Measurements from ENCODE around the gene MTMR3.

MTMR3 gene

GRCh38 chr22:29886596-29886995 is 3.6 kb downstream of the MTMR3 start:
- H3K4me1 ChIP-seq (ENCODE audit: control insufficient read depth, insufficient read depth, low read length) = no peaks in the 10 kb centered on the region; the same call in 1 of the 2 replicates
- H3K27me3 ChIP-seq (ENCODE audit: control insufficient read depth, insufficient read depth, low read length) = no peaks in the 10 kb centered on the region
- H3K36me3 ChIP-seq (ENCODE audit: control insufficient read depth, insufficient read depth, low read length) = no peaks in the 10 kb centered on the region
- no peak for DNase-seq (ENCODE audit: low read depth, low spot score)
- H3K4me3 ChIP-seq (ENCODE audit: low read length) = no peak overlapping the region
- H3K9me3 ChIP-seq (ENCODE audit: control insufficient read depth, insufficient read depth, low read length) = no peaks in the 10 kb centered on the region
- no peak overlapping the region for H3K27ac ChIP-seq (ENCODE audit: low read length)
- no CpG with 5 or more reads among the region's 1 CpG for WGBS (ENCODE audit: insufficient coverage, insufficient read length)

GRCh38 chr22:29887358-29887757 is 4.4 kb downstream of the MTMR3 start:
- DNase-seq (ENCODE audit: low read depth, low spot score) = no peak
- no peaks in the 10 kb centered on the region; the same call in 1 of the 2 replicates for H3K4me1 ChIP-seq (ENCODE audit: control insufficient read depth, insufficient read depth, low read length)
- H3K27ac ChIP-seq (ENCODE audit: low read length) = no peak overlapping the region
- H3K27me3 ChIP-seq (ENCODE audit: control insufficient read depth, insufficient read depth, low read length) = no peaks in the 10 kb centered on the region
- no peak overlapping the region for H3K4me3 ChIP-seq (ENCODE audit: low read length)
- no CpG with 5 or more reads among the region's 2 CpGs for WGBS (ENCODE audit: insufficient coverage, insufficient read length)
- H3K36me3 ChIP-seq (ENCODE audit: control insufficient read depth, insufficient read depth, low read length) = no peaks in the 10 kb centered on the region
- H3K9me3 ChIP-seq (ENCODE audit: control insufficient read depth, insufficient read depth, low read length) = no peaks in the 10 kb centered on the region

DNA sequence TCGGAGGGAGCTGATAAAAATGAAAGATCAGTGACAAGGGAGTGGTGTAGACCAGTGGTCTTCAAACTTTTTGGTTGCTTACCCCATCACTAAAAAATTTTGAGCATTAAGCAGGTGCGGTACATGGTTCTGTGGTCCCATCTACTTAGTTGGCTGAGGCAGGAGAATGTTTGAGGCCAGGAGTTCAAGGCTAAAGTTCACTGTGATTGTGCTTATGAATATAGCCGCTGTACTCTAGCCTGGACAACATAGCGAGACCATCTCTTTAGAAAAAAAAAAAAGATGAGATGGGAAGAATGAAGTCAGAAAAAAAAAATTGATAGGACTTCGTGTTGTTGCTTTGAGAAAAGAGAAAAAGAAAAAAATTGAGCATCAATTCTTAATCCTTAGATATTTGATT is 7.8 kb downstream of the MTMR3 start:
- DNase-seq (ENCODE audit: low read depth, low spot score) = no peak
- Histone ChIP-seq H3K36me3 (ENCODE audit: control insufficient read depth, insufficient read depth, low read length) (no peaks in the 10 kb centered on the region), H3K4me1 (ENCODE audit: control insufficient read depth, insufficient read depth, low read length) (no peaks in the 10 kb centered on the region), H3K27ac (ENCODE audit: low read length) (no peak overlapping the region), H3K9me3 (ENCODE audit: control insufficient read depth, insufficient read depth, low read length) (no peaks in the 10 kb centered on the region), H3K27me3 (ENCODE audit: control insufficient read depth, insufficient read depth, low read length) (no peaks in the 10 kb centered on the region), H3K4me3 (ENCODE audit: low read length) (no peak overlapping the region)
- WGBS (ENCODE audit: insufficient coverage, insufficient read length) = no CpG with 5 or more reads among the region's 5 CpGs

DNA sequence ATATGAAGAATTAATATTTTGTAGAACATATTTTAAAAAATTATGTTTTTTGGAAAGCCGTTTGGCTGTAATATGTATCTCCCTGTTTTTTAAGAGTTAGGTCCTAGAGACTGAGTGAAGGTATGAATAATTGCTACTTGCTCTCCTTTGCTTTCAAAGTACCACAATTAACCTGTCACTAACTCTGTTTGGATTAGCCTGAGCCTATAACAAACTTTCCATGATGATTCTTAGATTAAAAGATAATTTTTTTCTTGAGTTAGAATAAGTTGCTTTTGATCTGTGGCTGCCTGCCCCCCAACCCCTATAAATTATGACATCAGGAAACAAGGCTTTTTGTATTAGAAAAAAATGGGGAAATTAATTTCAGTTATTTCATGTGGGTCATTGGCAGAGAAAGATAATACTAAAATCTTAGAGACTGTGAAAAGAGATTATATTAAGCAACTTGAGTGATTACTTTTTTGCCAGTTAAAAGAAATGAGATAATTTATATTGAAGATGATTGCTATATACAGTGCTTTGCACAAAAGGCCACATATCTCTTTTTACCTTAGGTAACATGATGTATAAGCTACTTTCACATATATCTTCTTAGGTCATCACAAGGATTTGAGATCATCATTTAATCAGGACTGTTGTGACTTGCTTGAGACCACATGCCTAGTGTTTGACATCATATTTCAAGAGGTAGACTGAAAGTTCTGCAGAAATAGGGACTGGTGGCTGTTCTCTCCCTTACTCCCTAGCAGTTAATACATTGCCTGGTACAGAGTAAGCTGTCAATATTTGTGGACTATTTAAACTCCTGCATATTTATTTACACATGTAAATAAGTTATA is 9.6 kb downstream of the MTMR3 start:
- Histone ChIP-seq H3K27me3 (ENCODE audit: control insufficient read depth, insufficient read depth, low read length) (no peaks in the 10 kb centered on the region), H3K27ac (ENCODE audit: low read length) (no peak overlapping the region), H3K4me1 (ENCODE audit: control insufficient read depth, insufficient read depth, low read length) (no peaks in the 10 kb centered on the region), H3K4me3 (ENCODE audit: low read length) (no peak overlapping the region), H3K9me3 (ENCODE audit: control insufficient read depth, insufficient read depth, low read length) (no peaks in the 10 kb centered on the region), H3K36me3 (ENCODE audit: control insufficient read depth, insufficient read depth, low read length) (no peaks in the 10 kb centered on the region)
- WGBS (ENCODE audit: insufficient coverage, insufficient read length) = no CpG with 5 or more reads among the region's 1 CpG
- no peak for DNase-seq (ENCODE audit: low read depth, low spot score)

- no peaks in the 10 kb centered on the region for H3K4me1 ChIP-seq (ENCODE audit: control insufficient read depth, insufficient read depth, low read length)
- no peaks in the 10 kb centered on the region for H3K27me3 ChIP-seq (ENCODE audit: control insufficient read depth, insufficient read depth, low read length)
- no peak overlapping the region for H3K4me3 ChIP-seq (ENCODE audit: low read length)
- no peak overlapping the region for H3K27ac ChIP-seq (ENCODE audit: low read length)
- H3K36me3 ChIP-seq (ENCODE audit: control insufficient read depth, insufficient read depth, low read length) = no peaks in the 10 kb centered on the region
- WGBS (ENCODE audit: insufficient coverage, insufficient read length) = no CpG with 5 or more reads among the region's 1 CpG
- no peaks in the 10 kb centered on the region for H3K9me3 ChIP-seq (ENCODE audit: control insufficient read depth, insufficient read depth, low read length)
- DNase-seq (ENCODE audit: low read depth, low spot score) = no peak
Observed at GRCh38 chr22:29901354-29901753, 18.4 kb downstream of the MTMR3 start.

GRCh38 chr22:29903371-29903770 is 20.4 kb downstream of the MTMR3 start:
- no peak for DNase-seq (ENCODE audit: low read depth, low spot score)
- H3K4me3 ChIP-seq (ENCODE audit: low read length) = no peak overlapping the region
- WGBS (ENCODE audit: insufficient coverage, insufficient read length) = no CpG with 5 or more reads among the region's 5 CpGs
- H3K9me3 ChIP-seq (ENCODE audit: control insufficient read depth, insufficient read depth, low read length) = no peaks in the 10 kb centered on the region
- no peak overlapping the region for H3K27ac ChIP-seq (ENCODE audit: low read length)
- H3K4me1 ChIP-seq (ENCODE audit: control insufficient read depth, insufficient read depth, low read length) = no peaks in the 10 kb centered on the region
- no peaks in the 10 kb centered on the region for H3K36me3 ChIP-seq (ENCODE audit: control insufficient read depth, insufficient read depth, low read length)
- H3K27me3 ChIP-seq (ENCODE audit: control insufficient read depth, insufficient read depth, low read length) = no peaks in the 10 kb centered on the region

DNA sequence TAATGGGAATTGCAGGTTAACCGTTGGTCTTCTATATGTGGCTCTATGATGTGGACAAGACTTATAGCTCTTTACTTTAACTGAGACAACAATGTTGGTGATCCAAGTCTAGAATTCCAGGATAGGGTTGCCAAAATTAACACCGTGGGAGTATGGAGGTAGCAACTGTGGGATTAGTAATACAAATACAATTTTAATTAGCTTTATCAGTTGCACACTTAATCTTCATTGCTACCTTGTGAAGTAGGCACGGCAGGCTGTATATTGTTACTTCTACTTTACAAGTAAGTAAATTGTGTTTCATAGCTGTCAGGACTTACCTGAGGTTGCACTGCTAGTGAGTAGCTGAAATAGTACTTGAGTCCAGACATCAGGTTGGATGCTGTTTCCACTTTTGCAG is 21.0 kb downstream of the MTMR3 start:
- Histone ChIP-seq H3K9me3 (ENCODE audit: control insufficient read depth, insufficient read depth, low read length) (no peaks in the 10 kb centered on the region), H3K27ac (ENCODE audit: low read length) (no peak overlapping the region), H3K4me3 (ENCODE audit: low read length) (no peak overlapping the region), H3K4me1 (ENCODE audit: control insufficient read depth, insufficient read depth, low read length) (no peaks in the 10 kb centered on the region), H3K27me3 (ENCODE audit: control insufficient read depth, insufficient read depth, low read length) (no peaks in the 10 kb centered on the region), H3K36me3 (ENCODE audit: control insufficient read depth, insufficient read depth, low read length) (no peaks in the 10 kb centered on the region)
- no CpG with 5 or more reads among the region's 3 CpGs for WGBS (ENCODE audit: insufficient coverage, insufficient read length)
- no peak for DNase-seq (ENCODE audit: low read depth, low spot score)

- WGBS (ENCODE audit: insufficient coverage, insufficient read length) = no CpG with 5 or more reads among the region's 5 CpGs
- no peak for DNase-seq (ENCODE audit: low read depth, low spot score)
- no peaks in the 10 kb centered on the region for H3K9me3 ChIP-seq (ENCODE audit: control insufficient read depth, insufficient read depth, low read length)
- no peak overlapping the region for H3K27ac ChIP-seq (ENCODE audit: low read length)
- H3K36me3 ChIP-seq (ENCODE audit: control insufficient read depth, insufficient read depth, low read length) = no peaks in the 10 kb centered on the region
- no peak overlapping the region for H3K4me3 ChIP-seq (ENCODE audit: low read length)
- no peaks in the 10 kb centered on the region for H3K4me1 ChIP-seq (ENCODE audit: control insufficient read depth, insufficient read depth, low read length)
- no peaks in the 10 kb centered on the region for H3K27me3 ChIP-seq (ENCODE audit: control insufficient read depth, insufficient read depth, low read length)
Observed at GRCh38 chr22:29907753-29908515, 25.0 kb downstream of the MTMR3 start.

- no peak for DNase-seq (ENCODE audit: low read depth, low spot score)
- Histone ChIP-seq H3K4me1 (ENCODE audit: control insufficient read depth, insufficient read depth, low read length) (peaks cover 1% of the 10 kb centered on the region), H3K27ac (ENCODE audit: low read length) (no peak overlapping the region), H3K4me3 (ENCODE audit: low read length) (no peak overlapping the region), H3K9me3 (ENCODE audit: control insufficient read depth, insufficient read depth, low read length) (no peaks in the 10 kb centered on the region), H3K36me3 (ENCODE audit: control insufficient read depth, insufficient read depth, low read length) (no peaks in the 10 kb centered on the region), H3K27me3 (ENCODE audit: control insufficient read depth, insufficient read depth, low read length) (no peaks in the 10 kb centered on the region)
- WGBS (ENCODE audit: insufficient coverage, insufficient read length) = no CpG with 5 or more reads among the region's 4 CpGs
Observed at GRCh38 chr22:29912141-29912540, 29.2 kb downstream of the MTMR3 start.

GRCh38 chr22:29912605-29913398 is 29.8 kb downstream of the MTMR3 start:
- no peak overlapping the region for H3K27ac ChIP-seq (ENCODE audit: low read length)
- WGBS (ENCODE audit: insufficient coverage, insufficient read length) = no CpG with 5 or more reads among the region's 5 CpGs
- DNase-seq (ENCODE audit: low read depth, low spot score) = no peak
- H3K4me3 ChIP-seq (ENCODE audit: low read length) = no peak overlapping the region
- H3K27me3 ChIP-seq (ENCODE audit: control insufficient read depth, insufficient read depth, low read length) = no peaks in the 10 kb centered on the region
- no peaks in the 10 kb centered on the region for H3K9me3 ChIP-seq (ENCODE audit: control insufficient read depth, insufficient read depth, low read length)
- peaks cover 3% of the 10 kb centered on the region for H3K4me1 ChIP-seq (ENCODE audit: control insufficient read depth, insufficient read depth, low read length)
- H3K36me3 ChIP-seq (ENCODE audit: control insufficient read depth, insufficient read depth, low read length) = no peaks in the 10 kb centered on the region

Measured in iPS DF 6.9 (cell line).